Stimulated activated CD4-positive, alpha-beta T cell treated with anti-CD3 and anti-CD28 coated beads, Interleukin-1b, Interleukin-23, amount 100 ng/mL, for 48 hours (primary cell): ENCODE measurements around the gene CNTNAP5.

ENCODE experiments used
- DNase-seq: peaks from one replicate; pipeline ENCODE4 v3.0.0-alpha.2; 2020

CNTNAP5 gene

GRCh38 chr2:124566518-124566970 is 541.5 kb downstream of the CNTNAP5 start:
- no peak for DNase-seq

DNA sequence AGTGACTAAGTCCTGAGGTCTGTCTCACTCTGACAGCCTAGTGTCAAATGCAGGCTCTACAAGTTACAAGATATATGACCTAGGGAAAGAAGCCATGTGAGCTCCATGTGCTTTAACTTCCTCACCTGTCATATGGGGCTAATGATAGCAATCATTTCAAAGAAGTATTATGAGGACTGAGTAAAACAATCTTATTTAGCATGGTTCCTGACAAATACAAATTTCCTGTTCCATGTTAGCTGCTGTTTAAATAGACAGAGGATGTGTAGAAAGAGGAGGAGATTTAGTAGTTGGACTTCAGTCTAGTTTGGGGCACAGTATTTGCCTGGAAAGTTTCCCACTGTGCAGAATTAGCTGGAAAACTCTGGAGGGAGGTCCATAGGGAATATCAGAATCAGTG is 545.8 kb downstream of the CNTNAP5 start:
- DNase-seq = no peak

GRCh38 chr2:124571836-124572235 is 546.7 kb downstream of the CNTNAP5 start:
- DNase-seq = no peak

DNA sequence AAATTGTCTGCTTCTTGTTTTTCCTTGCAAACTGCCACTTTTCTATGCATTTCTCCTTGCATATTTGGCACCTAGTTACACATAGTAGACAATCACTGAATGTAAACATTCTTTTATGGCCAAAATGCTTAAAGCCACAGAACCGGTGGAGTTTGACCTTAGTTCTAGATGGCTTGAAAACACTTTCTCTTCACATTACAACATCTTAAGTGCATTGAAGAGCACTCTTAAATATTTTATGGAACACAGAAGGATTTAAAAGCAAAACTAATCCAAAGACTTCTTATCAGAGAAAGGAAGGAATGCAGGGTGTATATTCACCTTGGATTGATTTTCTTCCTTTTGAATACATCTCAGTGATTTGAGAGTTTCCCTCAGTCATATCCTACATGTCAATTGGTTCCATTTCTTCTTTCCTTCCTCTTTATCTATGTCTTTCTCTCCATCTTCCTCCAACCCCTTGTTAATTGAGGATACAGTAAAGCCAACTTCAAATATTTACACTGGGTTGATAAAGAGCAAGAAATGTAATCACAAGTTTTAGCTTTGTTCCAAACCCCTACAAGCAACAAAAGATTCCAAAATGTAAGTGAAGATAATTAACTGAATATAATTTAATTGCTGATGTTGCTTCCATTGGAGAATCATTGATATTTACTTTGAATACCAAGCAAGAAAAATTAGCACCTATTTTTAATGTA is 548.0 kb downstream of the CNTNAP5 start:
- no peak for DNase-seq

GRCh38 chr2:124575497-124575896 is 550.4 kb downstream of the CNTNAP5 start:
- no peak for DNase-seq

DNA sequence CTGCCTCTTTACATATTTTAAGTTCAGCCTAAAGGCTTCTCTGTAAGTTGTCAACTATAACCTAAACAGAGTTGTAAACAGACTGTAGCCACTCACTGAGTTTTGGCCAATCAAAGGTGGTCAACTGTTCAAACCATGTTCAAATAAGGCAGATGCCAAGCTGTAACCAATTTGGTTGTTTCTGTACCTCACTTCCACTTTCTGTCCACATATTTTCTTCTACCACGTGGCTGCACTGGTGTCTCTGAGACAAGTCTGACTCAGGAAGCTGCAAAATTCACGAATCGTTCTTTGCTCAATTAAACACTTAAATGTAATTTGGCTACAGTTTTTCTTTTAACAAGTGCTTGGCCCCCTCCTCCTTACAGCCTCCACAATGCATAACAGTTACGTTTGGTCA is 555.2 kb downstream of the CNTNAP5 start:
- DNase-seq = no peak

DNA sequence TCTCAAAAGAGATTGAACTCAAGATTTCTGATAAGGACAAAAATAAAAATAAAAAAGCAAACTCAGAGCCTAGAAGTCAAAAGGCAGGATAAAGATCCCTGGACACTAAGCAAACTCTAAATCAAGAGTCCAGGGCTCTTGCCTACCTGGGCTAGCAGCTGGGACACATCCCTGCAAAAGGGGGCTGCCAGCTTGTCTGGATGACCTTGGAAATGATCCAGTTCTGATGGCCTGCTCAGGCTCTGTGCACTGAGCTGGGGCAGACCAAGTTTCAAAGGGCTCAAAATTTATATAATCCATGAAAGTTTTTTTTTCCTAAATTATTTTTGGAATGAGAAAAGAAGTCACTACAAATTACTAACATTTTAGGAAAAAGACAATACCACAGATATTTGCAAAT is 557.3 kb downstream of the CNTNAP5 start:
- DNase-seq = no peak

GRCh38 chr2:124584615-124585014 is 559.5 kb downstream of the CNTNAP5 start:
- no peak for DNase-seq

GRCh38 chr2:124585277-124585676 is 560.2 kb downstream of the CNTNAP5 start:
- DNase-seq = no peak

GRCh38 chr2:124586210-124586609 is 561.1 kb downstream of the CNTNAP5 start:
- no peak for DNase-seq

DNA sequence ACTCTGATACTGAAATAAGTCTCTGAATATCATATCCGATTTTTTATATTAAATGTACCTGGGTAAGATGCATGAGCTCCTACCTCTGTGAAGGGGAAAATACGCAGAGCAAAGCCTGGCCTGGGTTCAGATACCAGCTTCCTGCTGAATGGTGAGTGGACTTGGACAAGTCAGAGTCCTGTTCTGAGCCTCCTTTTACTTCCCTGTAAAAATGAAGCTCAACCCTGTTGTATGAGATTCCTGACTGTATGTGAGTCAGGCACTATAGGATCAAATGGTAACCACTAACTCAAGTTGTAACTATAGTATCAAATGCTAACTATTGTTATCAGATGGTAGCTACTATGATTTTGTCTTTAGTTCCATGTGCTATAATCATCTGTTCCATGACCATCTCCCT is 561.7 kb downstream of the CNTNAP5 start:
- DNase-seq = no peak

GRCh38 chr2:124589971-124590370 is 564.9 kb downstream of the CNTNAP5 start:
- DNase-seq = no peak

- no peak for DNase-seq
These were observed 577.7 kb downstream of the CNTNAP5 start for GRCh38 chr2:124602759-124603158.

GRCh38 chr2:124604940-124605339 is 579.9 kb downstream of the CNTNAP5 start:
- no peak for DNase-seq

GRCh38 chr2:124607679-124608078 is 582.6 kb downstream of the CNTNAP5 start:
- no peak for DNase-seq

DNA sequence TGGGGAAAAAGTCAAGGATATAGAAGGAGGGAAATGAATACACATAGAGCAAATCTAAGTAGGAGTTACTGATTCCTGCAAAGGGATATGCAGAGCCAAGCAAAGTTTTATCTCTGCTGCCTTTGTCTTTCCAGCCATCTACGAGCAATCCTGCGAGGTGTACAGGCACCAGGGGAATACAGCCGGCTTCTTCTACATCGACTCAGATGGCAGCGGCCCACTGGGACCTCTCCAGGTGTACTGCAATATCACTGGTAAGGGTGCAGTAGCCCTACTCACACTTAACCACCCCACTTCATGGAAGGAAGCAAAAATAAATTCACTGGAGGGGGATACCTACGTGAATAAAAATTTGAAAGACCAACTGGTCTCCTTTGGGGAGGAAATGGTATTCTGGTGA is 584.6 kb downstream of the CNTNAP5 start:
- DNase-seq = no peak

DNA sequence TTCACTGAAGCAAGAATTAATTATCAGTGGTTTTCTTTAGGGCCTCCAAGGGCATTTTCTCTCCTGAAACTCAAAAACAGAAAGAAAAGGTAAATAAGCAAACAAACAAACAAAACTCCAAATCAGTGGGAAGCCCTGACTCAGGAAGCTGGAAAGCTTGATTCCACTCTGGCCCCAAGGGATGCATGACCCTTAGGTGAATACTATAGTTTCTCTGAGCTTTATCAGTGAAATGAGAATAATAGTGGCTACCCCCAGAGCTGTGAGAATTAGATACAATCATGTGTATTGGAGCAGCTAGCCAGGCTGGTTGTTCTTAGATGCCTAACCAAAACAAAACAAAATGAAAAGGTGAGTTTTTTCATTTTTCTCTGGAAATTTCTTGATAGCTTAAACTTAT is 585.1 kb downstream of the CNTNAP5 start:
- no peak for DNase-seq

DNA sequence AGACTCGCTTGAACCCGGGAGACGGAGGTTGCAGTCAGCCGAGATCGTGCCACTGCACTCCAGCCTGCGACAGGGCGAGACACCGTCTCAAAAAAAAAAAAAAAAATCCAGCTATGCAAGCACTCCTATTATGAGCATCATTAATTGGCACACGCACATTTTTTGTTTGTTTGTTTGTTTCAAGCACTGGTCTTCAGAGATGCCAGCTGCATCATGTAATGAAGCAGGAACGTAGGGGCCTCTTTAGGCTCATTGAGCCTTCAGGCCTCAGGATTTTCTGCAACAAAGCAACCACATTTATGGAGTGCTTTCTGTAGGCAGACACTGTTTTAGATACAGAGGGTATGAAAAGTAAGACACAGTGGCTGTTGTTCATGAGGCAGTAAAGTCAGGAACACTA is 585.8 kb downstream of the CNTNAP5 start:
- DNase-seq = no peak

- no peak for DNase-seq
These were observed 598.5 kb downstream of the CNTNAP5 start for GRCh38 chr2:124623560-124623959.

GRCh38 chr2:124625561-124625960 is 600.5 kb downstream of the CNTNAP5 start:
- DNase-seq = no peak

- no peak for DNase-seq
These were observed 601.9 kb downstream of the CNTNAP5 start for GRCh38 chr2:124626993-124627392.

GRCh38 chr2:124633812-124634211 is 608.7 kb downstream of the CNTNAP5 start:
- DNase-seq = no peak

DNA sequence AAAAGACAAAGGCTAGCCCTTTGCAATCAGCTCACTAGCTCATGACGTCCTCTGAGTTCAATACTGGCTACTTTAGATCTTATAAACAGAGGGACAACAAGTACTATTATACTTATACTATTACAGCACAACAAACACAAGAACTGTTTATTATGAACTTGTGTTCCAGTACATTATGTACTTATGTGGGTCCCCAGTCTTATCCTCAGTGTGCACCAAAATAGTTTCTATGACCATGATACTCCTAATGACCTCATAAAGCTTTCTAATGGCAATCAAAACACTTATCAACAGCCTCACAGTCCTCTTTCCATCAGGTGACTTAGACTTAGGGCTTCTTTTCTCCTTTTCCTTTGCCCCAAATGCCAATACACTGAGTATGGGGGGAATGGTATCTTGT is 614.4 kb downstream of the CNTNAP5 start:
- no peak for DNase-seq

GRCh38 chr2:124640221-124640750 is 615.2 kb downstream of the CNTNAP5 start:
- no peak for DNase-seq
